Ishikawa (cell line): ENCODE measurements around the gene FOXC2.

Source experiments
- MAX ChIP-seq: IDR thresholded peaks from 2 replicates; pipeline ENCODE4 v1.6.1; 2012
- RAD21 ChIP-seq: IDR thresholded peaks from 2 replicates; pipeline ENCODE4 v1.6.1; 2012; ENCODE audit warnings: low read depth
- TAF1 ChIP-seq: IDR thresholded peaks from 2 replicates; pipeline ENCODE4 v1.6.1; 2012; ENCODE audit warnings: low read depth, mild to moderate bottlenecking

- TF ChIP-seq TAF1: no peak
- no peak for TF ChIP-seq MAX
- TF ChIP-seq RAD21: no peak
Measured at GRCh38 chr16:86556576-86556975, 10.1 kb upstream of the FOXC2 start.
